Subcutaneous abdominal adipose tissue (tissue), 5 donors: Measurements from ENCODE around the gene FRYL.

Experiments
- H3K27ac ChIP-seq: one replicate; pipeline ENCODE4 v1.7.0; 2013; ENCODE audit warnings: low read depth, mild to moderate bottlenecking, inconsistent platforms, low read length, moderate library complexity
- H3K27me3 ChIP-seq, 5 donors: one replicate each; pipeline ENCODE4 v1.7.0; 2013; ENCODE audit warnings: low read length in 5 of 5, inconsistent platforms in 1 of 5; ENCODE audit not compliant: control insufficient read depth in 5 of 5, insufficient read depth in 4 of 5
- H3K36me3 ChIP-seq, 5 donors: one replicate each; pipeline ENCODE4 v1.7.0; 2013; ENCODE audit warnings: low read length in 5 of 5; ENCODE audit not compliant: control insufficient read depth in 5 of 5, insufficient read depth in 5 of 5
- H3K4me1 ChIP-seq, 5 donors: one replicate each; pipeline ENCODE4 v1.7.0; 2013; ENCODE audit warnings: low read length in 5 of 5, mild to moderate bottlenecking in 3 of 5, moderate library complexity in 1 of 5; ENCODE audit not compliant: control insufficient read depth in 5 of 5, insufficient read depth in 5 of 5
- H3K4me3 ChIP-seq, 5 donors: one replicate each; pipeline ENCODE4 v1.7.0; 2013; ENCODE audit warnings: low read length in 5 of 5, low read depth in 1 of 5
- H3K9ac ChIP-seq, 5 donors: one replicate each; pipeline ENCODE4 v1.7.0; 2013; ENCODE audit warnings: low read length in 5 of 5, mild to moderate bottlenecking in 4 of 5, moderate library complexity in 3 of 5
- H3K9me3 ChIP-seq, 5 donors: one replicate each; pipeline ENCODE4 v1.7.0; 2013; ENCODE audit warnings: low read length in 5 of 5; ENCODE audit not compliant: control insufficient read depth in 5 of 5
- donor health status: healthy.
- donor health status: healthy.
- donor health status: healthy.
- donor health status: healthy.
- donor health status: healthy.

FRYL gene

DNA sequence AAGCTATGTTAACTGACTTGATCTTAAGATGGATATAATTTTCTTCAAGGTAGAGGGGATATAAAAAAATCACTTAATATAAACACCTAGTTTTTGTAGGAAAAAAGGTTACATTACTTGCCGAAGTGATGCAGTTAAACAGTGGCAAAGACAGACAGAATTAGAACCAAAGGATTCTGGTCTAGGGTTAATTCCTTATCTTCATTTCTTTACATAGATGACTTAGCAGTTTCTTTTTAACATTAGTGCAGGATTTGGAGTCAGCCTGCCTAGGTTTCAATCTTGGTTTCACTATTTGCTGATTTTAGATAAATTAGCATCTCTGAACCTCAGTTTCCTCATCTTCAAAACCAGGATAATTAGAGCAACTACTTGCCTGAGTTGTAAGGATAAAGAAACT lies 275.7 kb downstream of the FRYL start:
- Histone ChIP-seq H3K27me3 (no peaks in the 10 kb centered on the region), H3K9me3 (no peaks in the 10 kb centered on the region), H3K4me3 (no peak overlapping the region), H3K27ac (no peak overlapping the region), H3K4me1 (no peaks in the 10 kb centered on the region), H3K9ac (no peak overlapping the region), H3K36me3 (peaks cover 39 to 53% (median 44%) of the 10 kb centered on the region in 5 donors)

DNA sequence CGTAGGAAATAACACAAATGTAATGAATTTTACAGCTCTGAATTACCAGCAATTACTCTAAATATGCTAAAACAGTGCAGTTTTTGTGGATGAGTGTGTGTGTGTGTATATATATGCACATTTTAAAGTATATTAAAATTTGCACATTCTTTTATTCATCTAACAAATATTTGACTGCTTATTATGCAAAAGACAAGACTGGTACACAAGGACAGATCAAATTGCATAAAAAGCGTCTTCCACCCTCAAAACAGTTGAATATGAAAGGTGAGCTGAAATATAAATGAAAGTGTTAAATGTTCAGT lies 276.1 kb downstream of the FRYL start:
- Histone ChIP-seq H3K9ac (no peak overlapping the region), H3K4me1 (no peaks in the 10 kb centered on the region), H3K27ac (no peak overlapping the region), H3K9me3 (no peaks in the 10 kb centered on the region), H3K4me3 (no peak overlapping the region), H3K27me3 (no peaks in the 10 kb centered on the region), H3K36me3 (peaks cover 41 to 53% (median 45%) of the 10 kb centered on the region in 5 donors)

GRCh38 chr4:48503233-48504025 lies 276.6 kb downstream of the FRYL start:
- H3K36me3 ChIP-seq = peaks cover 41 to 52% (median 46%) of the 10 kb centered on the region in 5 donors
- no peak overlapping the region for H3K9ac ChIP-seq
- H3K4me3 ChIP-seq = no peak overlapping the region
- H3K4me1 ChIP-seq = no peaks in the 10 kb centered on the region
- no peaks in the 10 kb centered on the region for H3K27me3 ChIP-seq
- H3K9me3 ChIP-seq = no peaks in the 10 kb centered on the region
- H3K27ac ChIP-seq = no peak overlapping the region

DNA sequence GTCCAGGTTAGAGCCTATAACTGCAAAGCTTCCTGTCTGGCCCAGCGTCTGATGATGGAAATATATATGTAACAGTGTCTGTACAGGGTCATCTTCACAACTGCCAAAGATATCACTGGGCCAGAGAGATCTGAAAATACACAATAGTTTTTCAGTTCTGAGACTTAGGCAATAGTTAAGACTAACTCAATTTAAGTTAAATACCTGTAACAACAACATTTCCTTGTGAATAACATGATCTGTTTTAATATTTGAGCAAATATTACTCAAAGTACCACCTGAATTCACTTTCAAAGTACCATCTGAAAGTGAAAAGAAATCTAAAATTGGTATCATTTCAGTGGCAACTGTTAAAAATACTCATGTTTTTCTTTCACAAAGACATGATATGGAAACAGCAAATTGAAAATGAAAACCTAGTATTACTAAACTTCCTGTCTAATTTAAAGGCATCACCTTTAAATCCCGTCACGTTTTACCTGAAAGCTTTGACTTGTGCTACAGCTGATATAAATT lies 280.5 kb downstream of the FRYL start:
- Histone ChIP-seq H3K27ac (no peak overlapping the region), H3K4me3 (no peak overlapping the region), H3K36me3 (peaks cover 21 to 31% (median 27%) of the 10 kb centered on the region in 5 donors)

DNA sequence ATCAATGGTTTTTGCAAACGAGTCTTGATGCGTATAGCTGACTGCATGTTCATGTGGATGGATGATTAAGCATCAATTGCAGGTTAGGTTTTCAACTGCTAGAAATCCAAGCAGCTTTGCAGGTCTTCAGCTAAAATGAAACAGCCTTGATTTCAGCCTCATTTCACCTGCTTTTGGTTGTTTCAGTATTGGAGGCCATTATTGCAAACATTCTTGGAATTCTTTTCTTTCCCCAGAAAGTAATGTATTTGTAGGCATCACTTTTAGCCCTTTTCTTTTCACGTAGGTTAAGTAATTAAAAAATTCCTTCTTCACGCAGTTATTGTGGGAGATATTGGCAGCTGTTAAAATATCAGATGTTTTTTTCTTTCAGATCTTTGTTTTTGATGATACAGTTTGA lies 281.2 kb downstream of the FRYL start:
- Histone ChIP-seq H3K36me3 (peaks cover 21 to 27% (median 21%) of the 10 kb centered on the region in 5 donors), H3K9ac (no peak overlapping the region), H3K27ac (no peak overlapping the region)

More for the DNA sequence above, 280.5 kb downstream of the FRYL start:
- no peaks in the 10 kb centered on the region for H3K9me3 ChIP-seq
- H3K27me3 ChIP-seq = no peaks in the 10 kb centered on the region
- no peak overlapping the region for H3K9ac ChIP-seq
- H3K4me1 ChIP-seq = no peaks in the 10 kb centered on the region

DNA sequence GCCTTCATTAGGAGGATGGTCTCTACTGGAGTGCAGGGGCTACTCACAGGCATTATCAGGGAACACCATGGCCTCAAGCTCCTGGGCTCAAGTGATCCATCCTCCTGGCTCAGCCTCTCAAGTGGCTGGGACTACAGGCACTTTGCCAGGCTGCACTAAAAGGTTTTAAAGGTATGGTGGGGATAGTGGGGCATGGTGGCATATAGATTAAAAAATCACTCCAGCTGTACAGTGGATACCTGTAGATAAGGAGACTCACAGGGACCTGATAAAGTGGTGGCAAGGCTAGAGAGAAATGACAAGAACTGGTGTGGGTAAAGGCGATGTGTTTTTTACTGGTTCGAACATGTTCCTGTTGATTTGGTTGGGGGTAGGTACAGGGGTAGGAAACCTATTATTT lies 284.1 kb downstream of the FRYL start:
- Histone ChIP-seq H3K36me3 (peaks cover 17 to 24% (median 18%) of the 10 kb centered on the region in 5 donors), H3K9ac (no peak overlapping the region), H3K4me1 (peaks cover 0 to 4% (median 4%) of the 10 kb centered on the region in 5 donors), H3K27me3 (peaks cover 6 to 10% (median 10%) of the 10 kb centered on the region in 5 donors), H3K27ac (no peak overlapping the region), H3K4me3 (no peak overlapping the region), H3K9me3 (no peaks in the 10 kb centered on the region)

More for the DNA sequence above, 281.2 kb downstream of the FRYL start:
- no peak overlapping the region for H3K4me3 ChIP-seq
- H3K9me3 ChIP-seq = no peaks in the 10 kb centered on the region
- H3K27me3 ChIP-seq = no peaks in the 10 kb centered on the region
- H3K4me1 ChIP-seq = no peaks in the 10 kb centered on the region

DNA sequence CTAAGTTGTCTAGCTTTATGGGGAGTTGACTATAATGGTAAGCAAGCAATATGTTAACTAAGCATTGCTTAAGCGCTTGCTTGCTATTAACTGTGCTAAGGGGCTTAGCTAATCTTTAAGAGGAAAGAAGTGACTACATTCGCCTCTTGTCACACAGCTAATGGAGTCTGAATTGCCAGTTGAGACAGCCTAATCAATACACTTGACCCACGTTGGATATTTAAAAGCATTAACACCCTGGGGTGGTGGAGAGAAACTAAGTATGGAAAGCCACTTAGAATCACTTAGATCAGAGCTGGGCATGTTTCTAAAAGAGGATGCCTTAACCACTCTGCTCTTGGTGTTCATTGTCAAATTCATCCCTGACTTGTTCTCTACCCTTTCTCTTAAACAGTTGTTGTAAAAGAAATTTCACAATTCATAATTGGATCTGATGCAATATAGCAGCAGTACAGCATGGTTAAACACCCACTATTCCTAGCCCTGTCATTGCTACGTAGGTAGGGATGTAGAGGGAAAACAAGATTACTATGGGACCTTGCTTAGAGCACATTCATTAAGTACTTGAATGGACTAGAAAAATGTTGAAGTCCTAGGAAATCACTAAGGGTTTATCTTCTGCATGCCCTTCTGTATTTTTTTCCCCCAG lies 286.5 kb downstream of the FRYL start:
- peaks cover 13 to 30% (median 24%) of the 10 kb centered on the region in 5 donors for H3K27me3 ChIP-seq
- H3K9ac ChIP-seq = no peak overlapping the region
- peaks cover 0 to 17% (median 12%) of the 10 kb centered on the region in 5 donors for H3K4me1 ChIP-seq

DNA sequence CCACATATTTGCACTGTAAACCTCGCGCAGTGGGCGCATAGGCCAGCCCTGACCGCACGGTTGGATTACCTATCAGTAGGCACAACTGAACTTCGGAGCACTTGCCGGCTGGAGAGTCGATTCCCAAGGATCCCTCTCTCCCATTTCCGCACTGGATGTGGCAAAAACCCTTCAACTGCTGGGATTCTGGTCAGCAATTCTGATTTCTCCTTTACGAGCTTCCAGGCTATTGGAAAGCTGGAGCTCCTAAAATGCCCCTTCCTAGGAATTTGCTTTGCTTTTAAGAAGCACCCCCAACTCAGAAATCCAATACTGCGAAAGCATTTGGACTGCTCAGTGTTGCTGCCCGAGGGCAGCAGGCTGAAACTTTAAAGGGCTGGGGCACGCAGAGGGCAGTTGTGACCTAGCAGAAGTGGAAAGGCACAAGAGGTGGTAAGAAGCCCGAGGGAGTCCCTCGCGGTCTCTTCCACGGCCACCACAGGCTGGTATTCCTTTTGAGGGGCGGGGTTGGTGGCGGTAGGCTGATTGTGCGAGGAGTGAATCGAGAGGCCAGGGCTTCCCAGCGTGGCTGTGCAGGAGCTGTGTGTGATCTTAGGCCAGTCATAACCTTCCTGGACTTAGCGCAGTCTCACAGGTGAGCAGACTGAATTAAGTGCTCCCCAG lies 288.4 kb downstream of the FRYL start:
- peaks cover 18 to 48% (median 27%) of the 10 kb centered on the region in 5 donors for H3K27me3 ChIP-seq
- H3K4me3 ChIP-seq = peak overlapping the region in 2 of 5 donors; percentile 27 to 56
- H3K9ac ChIP-seq = no peak overlapping the region
- H3K9me3 ChIP-seq = no peaks in the 10 kb centered on the region
- peaks cover 0 to 5% (median 0%) of the 10 kb centered on the region in 5 donors for H3K36me3 ChIP-seq
- H3K4me1 ChIP-seq = peaks cover 0 to 17% (median 12%) of the 10 kb centered on the region in 5 donors
- no peak overlapping the region for H3K27ac ChIP-seq

More for the DNA sequence above, 286.5 kb downstream of the FRYL start:
- Histone ChIP-seq H3K4me3 (no peak overlapping the region), H3K9me3 (no peaks in the 10 kb centered on the region), H3K36me3 (peaks cover under 1 to 6% (median 1%) of the 10 kb centered on the region in 5 donors), H3K27ac (no peak overlapping the region)

DNA sequence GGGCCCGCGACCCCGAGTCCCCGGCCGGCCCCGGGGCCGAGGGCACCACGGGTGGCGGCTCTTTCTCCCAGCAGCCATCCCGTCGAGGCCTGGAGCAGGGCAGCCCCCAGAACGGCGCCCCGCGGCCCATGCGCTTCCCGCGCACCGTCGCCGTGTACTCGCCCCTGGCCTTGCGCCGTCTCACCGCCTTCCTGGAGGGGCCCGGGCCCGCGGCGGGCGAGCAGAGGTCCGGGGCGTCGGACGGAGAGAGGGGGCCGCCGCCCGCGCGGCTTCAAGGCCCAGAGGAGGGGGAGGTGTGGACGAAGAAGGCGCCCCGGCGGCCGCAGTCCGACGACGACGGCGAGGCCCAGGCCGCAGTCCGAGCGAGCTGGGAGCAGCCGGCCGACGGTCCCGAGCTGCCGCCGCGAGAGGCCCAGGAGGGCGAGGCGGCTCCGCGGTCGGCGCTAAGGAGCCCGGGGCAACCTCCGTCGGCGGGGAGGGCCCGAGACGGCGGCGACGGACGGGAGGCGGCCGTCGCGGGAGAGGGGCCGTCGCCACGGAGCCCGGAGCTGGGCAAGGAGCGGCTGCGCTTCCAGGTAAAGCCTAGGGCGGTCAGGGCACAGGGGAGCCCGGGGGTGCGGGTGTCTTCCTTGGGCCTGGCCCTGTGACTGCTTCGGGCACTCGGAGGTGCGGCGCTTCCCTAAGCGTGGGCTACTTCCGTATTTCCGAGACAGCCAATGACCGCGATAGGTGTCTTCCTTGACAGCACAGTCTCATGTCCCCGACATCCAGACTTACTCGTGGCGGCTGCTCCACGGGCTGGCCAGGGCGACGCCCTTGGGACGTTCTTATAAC lies 289.2 kb downstream of the FRYL start:
- Histone ChIP-seq H3K4me1 (peaks cover 0 to 17% (median 12%) of the 10 kb centered on the region in 5 donors), H3K4me3 (peak overlapping the region in 3 of 5 donors; percentile 27 to 56 (median 47)), H3K27me3 (peaks cover 18 to 50% (median 27%) of the 10 kb centered on the region in 5 donors)

More for the DNA sequence above, 289.2 kb downstream of the FRYL start:
- peaks cover 0 to 2% (median 0%) of the 10 kb centered on the region in 5 donors for H3K36me3 ChIP-seq
- no peak overlapping the region for H3K27ac ChIP-seq
- no peaks in the 10 kb centered on the region for H3K9me3 ChIP-seq
- no peak overlapping the region for H3K9ac ChIP-seq
